Measurements from ENCODE around the gene RGS11. TPM values are rescaled to one million over a fixed set of nuclear protein-coding genes. Genes with fewer than 3 reads are reported as not detected.

The RGS11 gene
- total RNA-seq, 1 donor from 2014 or later, result 32.6 TPM

DNA sequence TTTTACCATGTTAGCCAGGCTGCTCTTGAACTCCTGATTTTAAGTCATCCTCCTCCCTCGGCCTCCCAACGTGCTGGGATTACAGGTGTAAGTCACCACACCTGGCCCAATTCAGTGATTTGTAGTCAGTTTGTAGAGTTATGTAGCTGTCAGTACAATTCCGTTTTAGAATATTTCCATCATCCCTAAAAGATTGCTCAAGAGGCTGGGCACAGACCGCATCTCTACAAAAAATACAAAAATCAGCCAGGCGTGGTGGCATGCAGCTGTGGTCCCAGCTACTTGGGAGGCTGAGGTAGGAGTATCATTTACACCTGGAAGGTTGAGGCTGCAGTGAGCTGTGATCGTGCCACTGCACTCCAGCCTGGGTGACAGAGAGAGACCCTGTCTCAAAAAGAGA, 20.6 kb downstream of the RGS11 start:
- H3K9me3 ChIP-seq, result no peaks in the 10 kb centered on the region
- intact Hi-C loops (cut with DNase I), result no loop called here
- no peak overlapping the region for H3K27ac ChIP-seq
- no peak for DNase-seq (ENCODE audit: low spot score in 2 of 2)
- no peak overlapping the region for H3K4me3 ChIP-seq
- peaks cover 37 to 65% of the 10 kb centered on the region in 2 donors for H3K36me3 ChIP-seq
- no peaks in the 10 kb centered on the region for H3K27me3 ChIP-seq
- no peaks in the 10 kb centered on the region for H3K4me1 ChIP-seq
- TF ChIP-seq CTCF (IDR thresholded peaks at IDR 0.05), result no peak

GRCh38 chr16:254461-254860, 21.3 kb downstream of the RGS11 start:
- Histone ChIP-seq H3K36me3 (peaks cover 37 to 61% of the 10 kb centered on the region in 2 donors), H3K4me1 (no peaks in the 10 kb centered on the region), H3K9me3 (no peaks in the 10 kb centered on the region), H3K27ac (no peak overlapping the region), H3K4me3 (no peak overlapping the region), H3K27me3 (no peaks in the 10 kb centered on the region)
- TF ChIP-seq CTCF (IDR thresholded peaks at IDR 0.05), result no peak
- no peak for DNase-seq (ENCODE audit: low spot score in 2 of 2)
- intact Hi-C loops (cut with DNase I), result no loop called here

GRCh38 chr16:253833-254232, 21.9 kb downstream of the RGS11 start:
- H3K4me3 ChIP-seq, result no peak overlapping the region
- H3K4me1 ChIP-seq, result no peaks in the 10 kb centered on the region
- no peak for DNase-seq (ENCODE audit: low spot score in 2 of 2)
- intact Hi-C loops (cut with DNase I), result no loop called here
- H3K9me3 ChIP-seq, result no peaks in the 10 kb centered on the region
- H3K27me3 ChIP-seq, result no peaks in the 10 kb centered on the region
- TF ChIP-seq CTCF (IDR thresholded peaks at IDR 0.05), result no peak
- no peak overlapping the region for H3K27ac ChIP-seq
- H3K36me3 ChIP-seq, result peaks cover 33 to 60% of the 10 kb centered on the region in 2 donors

DNA sequence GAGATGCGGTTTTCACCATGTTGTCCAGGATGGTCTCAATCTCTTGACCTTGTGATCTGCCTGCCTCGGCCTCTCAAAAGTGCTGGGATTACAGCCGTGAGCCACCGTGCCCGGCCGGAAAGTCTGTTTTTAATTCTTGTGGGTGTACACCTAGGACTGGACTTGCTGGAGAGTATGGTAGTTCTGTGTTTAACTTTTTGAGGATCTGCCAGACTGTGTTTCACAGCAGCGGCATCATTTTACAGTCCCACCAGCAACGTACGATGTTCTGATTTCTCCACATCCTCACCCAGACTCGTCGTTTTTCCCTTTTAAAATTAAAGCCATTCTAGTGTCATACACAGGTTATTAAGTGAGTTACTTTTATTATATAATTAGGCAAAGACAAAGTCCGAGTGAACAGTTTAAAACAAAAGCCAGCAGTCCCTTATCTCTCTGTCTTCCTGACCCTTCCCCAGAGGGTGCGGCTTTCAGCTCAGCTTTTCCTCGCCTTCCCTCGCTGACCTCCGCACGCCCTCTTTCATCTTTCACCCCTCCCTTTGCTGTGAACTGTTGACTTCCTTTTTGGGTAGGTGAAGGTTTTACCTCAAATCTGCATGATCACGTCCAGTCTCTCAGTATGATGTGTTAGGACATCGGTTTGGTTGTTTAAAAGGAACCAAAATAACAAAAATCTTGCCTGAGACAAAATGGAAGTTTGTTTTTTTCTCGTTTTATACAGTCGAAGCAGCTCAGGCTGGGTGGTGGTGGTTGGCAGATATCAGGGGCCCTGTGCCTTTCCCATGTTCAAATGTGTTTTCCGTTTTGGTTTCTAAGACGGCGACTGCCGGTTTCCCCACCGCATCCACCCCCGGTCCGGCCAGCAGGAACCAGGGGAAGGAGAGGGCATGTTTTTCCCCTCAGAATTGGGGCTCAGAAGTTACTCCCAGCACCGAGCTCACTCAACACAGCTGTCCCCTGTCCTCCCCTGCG, 23.1 kb downstream of the RGS11 start:
- no peak for DNase-seq (ENCODE audit: low spot score in 2 of 2)
- Histone ChIP-seq H3K27me3 (no peaks in the 10 kb centered on the region), H3K27ac (no peak overlapping the region), H3K9me3 (no peaks in the 10 kb centered on the region), H3K4me1 (no peaks in the 10 kb centered on the region), H3K4me3 (no peak overlapping the region), H3K36me3 (peaks cover 33 to 57% of the 10 kb centered on the region in 2 donors)
- TF ChIP-seq CTCF (IDR thresholded peaks at IDR 0.05), result no peak
- intact Hi-C loops (cut with DNase I), result no loop called here

DNA sequence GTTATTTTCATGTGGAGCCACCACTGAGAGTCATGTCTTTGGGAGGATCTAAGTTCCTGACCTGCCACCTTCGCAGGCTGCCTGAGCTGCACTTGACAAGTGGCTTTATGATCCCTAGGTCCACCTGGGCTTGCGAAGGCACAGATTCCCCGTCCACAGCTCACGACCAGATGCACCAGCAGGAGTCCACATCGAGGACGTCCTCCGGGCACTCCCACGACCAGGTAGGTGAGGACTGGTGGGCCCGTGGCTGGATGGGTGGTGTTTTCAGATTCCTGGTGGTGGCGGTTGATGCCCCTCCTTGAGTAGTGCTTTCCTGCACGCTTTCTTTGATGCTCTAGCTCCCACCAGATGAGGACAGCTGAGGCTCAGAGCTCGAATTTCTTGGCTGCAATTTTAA, 26.3 kb downstream of the RGS11 start:
- H3K36me3 ChIP-seq, result peaks cover 24 to 40% of the 10 kb centered on the region in 2 donors
- no peaks in the 10 kb centered on the region for H3K9me3 ChIP-seq
- no peak overlapping the region for H3K4me3 ChIP-seq
- H3K4me1 ChIP-seq, result no peaks in the 10 kb centered on the region
- no peaks in the 10 kb centered on the region for H3K27me3 ChIP-seq
- intact Hi-C loops (cut with DNase I), result no loop called here
- no peak for TF ChIP-seq CTCF (IDR thresholded peaks at IDR 0.05)
- no peak overlapping the region for H3K27ac ChIP-seq
- DNase-seq (ENCODE audit: low spot score in 2 of 2), result no peak
